K562 (cell line): ENCODE data around the gene ADAT2. TPM values are rescaled to one million over a fixed set of nuclear protein-coding genes. Genes with fewer than 3 reads are reported as not detected.
A peak's percentile ranks its signal among the peaks of the same experiment; 100 is the strongest.

Source experiments
- ATAC-seq: fragments of 200-7000 bp; cut with Tn5 transposase; 3 replicates; pipeline ENCODE4 v1.9.1; 2020; ENCODE audit warnings: moderate library complexity
- BruUV-seq: library from RNA; stranded (reverse); fragments of 400-500 nt; replicated peaks from 2 replicates; lab custom pipeline; 2021; lab: Mats Ljungman, UMichigan
- CTCF ChIA-PET: fragments of 300-600 bp; formaldehyde crosslinking; extraction: SDS; loops from one replicate; lab custom pipeline; 2021; ENCODE audit warnings: low intra/inter-chr PET ratio; lab: Yijun Ruan, JAX
- POLR2A ChIA-PET: fragments of 300-600, 350-650 bp; sonication (Branson Sonifier 250); formaldehyde crosslinking; extraction: SDS; loops from one replicate; lab custom pipeline; 2021; ENCODE audit warnings: antibody characterized with exemption, inconsistent platforms; lab: Yijun Ruan, JAX
- DNase-seq, 4 experiments: peaks; one replicate each; pipeline versions ENCODE4 v3.0.0 to v3.0.0-alpha.2; 2011 to 2018; ENCODE audit warnings: low spot score in 3 of 4, mixed read lengths in 3 of 4; ENCODE audit errors: extremely low read depth in 1 of 4
- FAIRE-seq: peaks from 2 replicates; lab custom pipeline; 2011; peaks lifted over from hg19 to GRCh38; lab: Jason Lieb, UNC
- H2AFZ ChIP-seq: 2 replicates; pipeline ENCODE4 v1.6.0; 2011; ENCODE audit warnings: low read depth, low read length, control low read depth, inconsistent platforms
- H3K27ac ChIP-seq: fragments of 200-600 bp; 3 replicates; pipeline ENCODE4 v1.8.0; 2011; ENCODE audit warnings: low read depth, mild to moderate bottlenecking, control low read depth, inconsistent platforms, low read length, moderate library complexity, mixed read lengths; ENCODE audit errors: extremely low read depth
- H3K27me3 ChIP-seq, 2 experiments: fragments of 300-600 bp in 1 of 2; 2 replicates in 1 of 2; 3 replicates in 1 of 2; pipeline versions ENCODE4 v1.6.0 to v1.8.0; 2011; ENCODE audit warnings: inconsistent platforms in 2 of 2, low read length in 2 of 2, mild to moderate bottlenecking in 1 of 2, mixed read lengths in 1 of 2, moderate library complexity in 1 of 2; ENCODE audit not compliant: control insufficient read depth in 2 of 2, insufficient read depth in 2 of 2
- H3K36me3 ChIP-seq: fragments of 300-600 bp; 3 replicates; pipeline ENCODE4 v1.8.0; 2011; ENCODE audit warnings: mild to moderate bottlenecking, low read length, inconsistent platforms; ENCODE audit not compliant: control insufficient read depth, insufficient read depth
- H3K4me1 ChIP-seq, 2 experiments: fragments of 200-600 bp in 1 of 2; replicated peaks in 1 of 2; 2 replicates in 1 of 2; 3 replicates in 1 of 2; pipeline versions ENCODE4 v1.5.1 to v1.8.0; 2011; ENCODE audit warnings: inconsistent platforms in 2 of 2, low read length in 2 of 2, mild to moderate bottlenecking in 1 of 2, mixed read lengths in 1 of 2, moderate library complexity in 1 of 2; ENCODE audit not compliant: control insufficient read depth in 2 of 2, insufficient read depth in 2 of 2
- H3K4me2 ChIP-seq: 2 replicates; pipeline ENCODE4 v1.6.1; 2011; ENCODE audit warnings: low read length, control low read depth, inconsistent platforms, mixed read lengths; ENCODE audit not compliant: insufficient read depth
- H3K4me3 ChIP-seq: fragments of 200-600 bp; sonication (generic), shearing (Covaris generic); 2 replicates; pipeline ENCODE4 v1.5.1; 2016; ENCODE audit warnings: control low read depth, inconsistent platforms
- H3K79me2 ChIP-seq: fragments of 200-600 bp; 3 replicates; pipeline ENCODE4 v1.8.0; 2011; ENCODE audit warnings: low read length, inconsistent platforms; ENCODE audit not compliant: control insufficient read depth, insufficient read depth
- H3K9ac ChIP-seq, 2 experiments: 2 replicates each; pipeline versions ENCODE4 v1.6.0 to v1.6.1; 2011; ENCODE audit warnings: low read depth in 2 of 2, low read length in 2 of 2, control low read depth in 1 of 2, inconsistent platforms in 1 of 2, mild to moderate bottlenecking in 1 of 2, mixed read lengths in 1 of 2; ENCODE audit not compliant: insufficient read depth in 1 of 2
- H3K9me1 ChIP-seq: one replicate; pipeline ENCODE4 v1.6.0; 2011; ENCODE audit warnings: inconsistent platforms, mild to moderate bottlenecking, low read length, moderate library complexity; ENCODE audit not compliant: control insufficient read depth, insufficient read depth
- H3K9me3 ChIP-seq: replicated peaks from 2 replicates; pipeline ENCODE4 v1.5.1; 2011; ENCODE audit warnings: low read depth, low read length, inconsistent platforms; ENCODE audit not compliant: control insufficient read depth, insufficient read depth
- H4K20me1 ChIP-seq: replicated peaks from 2 replicates; pipeline ENCODE4 v1.6.1; 2011; ENCODE audit warnings: low read length, inconsistent platforms, mixed read lengths; ENCODE audit not compliant: control insufficient read depth, insufficient read depth
- C11orf30 ChIP-seq: fragments of 450-650 bp; IDR thresholded peaks from 2 replicates; pipeline ENCODE4 v1.6.1; 2016; ENCODE audit warnings: low read depth, mild to moderate bottlenecking
- CREM ChIP-seq: IDR thresholded peaks from 2 replicates; pipeline ENCODE4 v1.6.1; 2014; ENCODE audit warnings: antibody characterized with exemption, low read depth
- DACH1 ChIP-seq: fragments of 450-650 bp; IDR thresholded peaks from 2 replicates; pipeline ENCODE4 v1.6.1; 2018; ENCODE audit not compliant: partially characterized antibody
- FOXA1 ChIP-seq: fragments of 450-650 bp; IDR thresholded peaks from 2 replicates; pipeline ENCODE4 v1.6.1; 2016; ENCODE audit warnings: mild to moderate bottlenecking, borderline replicate concordance
- FOXK1 ChIP-seq: sonication (generic); formaldehyde crosslinking; IDR thresholded peaks from 2 replicates; pipeline ENCODE4 v1.8.0; 2022; ENCODE audit warnings: missing genetic modification reagents, mild to moderate bottlenecking, borderline replicate concordance
- FOXP1 ChIP-seq: sonication (generic); formaldehyde crosslinking; IDR thresholded peaks from 2 replicates; pipeline ENCODE4 v1.8.0; 2022; ENCODE audit warnings: mild to moderate bottlenecking, missing genetic modification reagents
- GTF2F1 ChIP-seq: IDR thresholded peaks from 2 replicates; pipeline ENCODE4 v1.6.1; 2011; ENCODE audit warnings: low read depth, low read length, improper control_type of control experiment
- HMG20B ChIP-seq: fragments of 250-450 bp; sonication (Bioruptor Pico); IDR thresholded peaks from 2 replicates; pipeline ENCODE4 v1.5.0; 2021; ENCODE audit warnings: mild to moderate bottlenecking
- MAFG ChIP-seq: fragments of 450-650 bp; conservative IDR thresholded peaks from 2 replicates; pipeline ENCODE4 v1.6.1; 2016; ENCODE audit warnings: missing genetic modification characterization, missing compliant biosample characterization
- MAFK ChIP-seq: IDR thresholded peaks from 2 replicates; pipeline ENCODE4 v1.6.1; 2011; ENCODE audit warnings: low read length, improper control_type of control experiment
- MAZ ChIP-seq, 2 experiments: fragments of 450-650 bp in 1 of 2; sonication (generic) in 1 of 2; formaldehyde crosslinking; IDR thresholded peaks in 1 of 2; conservative IDR thresholded peaks in 1 of 2; 2 replicates each; pipeline versions ENCODE4 v1.4.0 to v1.5.0; 2020; ENCODE audit warnings: mild to moderate bottlenecking in 1 of 2, missing genetic modification reagents in 1 of 2
- PHTF2 ChIP-seq: fragments of 250-450 bp; sonication (Bioruptor Pico); IDR thresholded peaks from 2 replicates; pipeline ENCODE4 v1.5.0; 2021; ENCODE audit warnings: mild to moderate bottlenecking
- PTTG1 ChIP-seq: fragments of 450-650 bp; IDR thresholded peaks from 2 replicates; pipeline ENCODE4 v1.6.1; 2016; ENCODE audit warnings: low read depth, mild to moderate bottlenecking, missing genetic modification characterization, missing compliant biosample characterization
- SETDB1 ChIP-seq: IDR thresholded peaks from one replicate; pipeline ENCODE4 v1.6.1; 2012; ENCODE audit warnings: low read length, control low read depth, inconsistent platforms
- SREBF1 ChIP-seq: fragments of 150-350 bp; IDR thresholded peaks from 2 replicates; pipeline ENCODE4 v1.6.1; 2014; ENCODE audit warnings: antibody characterized with exemption, low read depth, low read length, borderline replicate concordance
- ZFX ChIP-seq: sonication (generic); formaldehyde crosslinking; IDR thresholded peaks from 2 replicates; pipeline ENCODE4 v1.8.0; 2022; ENCODE audit warnings: mild to moderate bottlenecking, missing genetic modification reagents, moderate library complexity
- WGBS: fragments of 100-300 bp; shearing (Covaris generic); methylation state at CpG from one replicate; pipeline ENCODE4 v1.1.6; 2016; ENCODE audit warnings: low coverage, mixed read lengths; ENCODE audit not compliant: insufficient coverage; ENCODE audit errors: missing lambda C conversion rate; 5-methylcytosine and 5-hydroxymethylcytosine counted together
- in situ Hi-C: fragments of 300-500 bp; cut with MboI; formaldehyde crosslinking; loops from 4 replicates; pipeline ENCODE4 v1.15.0; 2018; ENCODE audit warnings: inconsistent platforms, mixed read lengths
- intact Hi-C: fragments of 100-400 bp; cut with micrococcal nuclease; formaldehyde crosslinking; loops from 2 replicates; pipeline ENCODE4 v1.14.2; 2022
- polyA plus RNA-seq, 8 experiments: library from polyadenylated mRNA; depleted of rRNA in 4 of 8; stranded (reverse) in 5 of 8; unstranded in 3 of 8; fragments of >200 nt; fragmentation: Nextera tagmentation in 2 of 8; fragmentation: Illumina TruSeq in 1 of 8; extraction: Ambion mirVana in 2 of 8; extraction: Trizol in 1 of 8; gene quantifications; 2 replicates each; pipeline versions ENCODE4 v1.2.1 to v1.2.3, GENCODE V29; 2011 to 2014; ENCODE audit warnings: inconsistent platforms in 1 of 8, missing spikeins in 1 of 8
- total RNA-seq, 7 experiments: library from RNA; depleted of rRNA in 6 of 7; stranded (reverse); fragments of >200 nt in 6 of 7; fragmentation: Illumina TruSeq in 2 of 7; extraction: Trizol in 2 of 7; gene quantifications; 2 replicates each; pipeline versions ENCODE4 v1.2.1 to v1.2.3, GENCODE V29; 2011 to 2021; ENCODE audit warnings: low replicate concordance in 1 of 7
- TF ChIP-seq, protein P1 (sequence below): fragments of 250-450 bp; sonication (Bioruptor Pico); IDR thresholded peaks from 2 replicates; pipeline ENCODE4 v1.8.0; 2022; ENCODE audit warnings: moderate library complexity, mild to moderate bottlenecking, inconsistent platforms
- TF ChIP-seq, protein P2 (sequence below): sonication (generic); formaldehyde crosslinking; IDR thresholded peaks from 2 replicates; pipeline ENCODE4 v1.8.1; 2023; ENCODE audit warnings: mild to moderate bottlenecking, missing genetic modification reagents

ADAT2 gene
- total and polyA plus RNA-seq, 9 of the 15 experiments (the other 6 are each of a cell fraction or from before 2014, with no cell fraction given) = 13.0 to 62.5 (median 31.7) TPM

DNA sequence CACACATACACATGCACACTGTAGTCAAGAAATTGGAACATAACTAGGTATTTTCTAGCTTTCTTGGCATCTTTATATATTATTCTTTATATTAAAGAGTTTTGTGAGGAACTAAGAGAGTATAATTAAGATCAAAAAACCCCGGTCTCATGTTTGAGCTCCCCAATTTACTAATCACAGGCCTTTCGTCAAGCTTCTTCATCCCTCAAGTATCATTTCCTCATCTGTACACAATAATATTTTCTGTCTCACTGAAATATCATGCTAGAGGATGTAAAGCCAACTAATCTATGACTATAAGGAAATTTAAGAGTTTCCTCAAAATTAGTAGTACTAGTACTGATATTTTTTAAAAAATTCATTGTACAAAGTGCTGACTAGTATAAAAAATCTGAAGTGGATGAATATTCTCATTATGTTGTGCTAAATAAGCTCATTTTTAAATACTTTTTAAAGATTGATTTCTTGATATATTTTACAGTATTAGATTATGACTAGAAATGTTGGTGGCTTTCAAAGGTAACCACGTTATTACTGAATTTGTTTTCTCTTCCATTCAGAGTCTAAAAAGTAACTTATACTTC lies 28.1 kb upstream of the ADAT2 start:
- no peak for FAIRE-seq
- H3K9me1 ChIP-seq = no peaks in the 10 kb centered on the region
- no peaks in the 10 kb centered on the region for H3K27me3 ChIP-seq
- H3K4me2 ChIP-seq = no peak overlapping the region
- no peak overlapping the region for H2AFZ ChIP-seq
- peaks cover 5% of the 10 kb centered on the region; the same call in 1 of the 3 replicates for H3K36me3 ChIP-seq
- no peak overlapping the region for H3K27ac ChIP-seq
- in situ Hi-C loops = no loop called here
- no peak for ATAC-seq
- ChIA-PET POLR2A (no interaction called here), CTCF (no interaction called here)
- BruUV-seq = no TSS peak
- WGBS = 83% methylated on average over 3 of the region's 3 CpGs
- intact Hi-C loops = no loop called here
- DNase-seq = no peak
- no peak overlapping the region for H3K4me3 ChIP-seq
- no peaks in the 10 kb centered on the region for H3K9me3 ChIP-seq
- no peak overlapping the region for H3K9ac ChIP-seq
- H3K79me2 ChIP-seq = no peaks in the 10 kb centered on the region
- no peaks in the 10 kb centered on the region for H4K20me1 ChIP-seq
- H3K4me1 ChIP-seq = no peaks in the 10 kb centered on the region
- TF ChIP-seq FOXK1 (CRISPR knock-in tag) = no peak
- TF ChIP-seq ZFX (CRISPR knock-in tag) = no peak
- TF ChIP-seq PTTG1 = no peak
- TF ChIP-seq, protein P1, sequence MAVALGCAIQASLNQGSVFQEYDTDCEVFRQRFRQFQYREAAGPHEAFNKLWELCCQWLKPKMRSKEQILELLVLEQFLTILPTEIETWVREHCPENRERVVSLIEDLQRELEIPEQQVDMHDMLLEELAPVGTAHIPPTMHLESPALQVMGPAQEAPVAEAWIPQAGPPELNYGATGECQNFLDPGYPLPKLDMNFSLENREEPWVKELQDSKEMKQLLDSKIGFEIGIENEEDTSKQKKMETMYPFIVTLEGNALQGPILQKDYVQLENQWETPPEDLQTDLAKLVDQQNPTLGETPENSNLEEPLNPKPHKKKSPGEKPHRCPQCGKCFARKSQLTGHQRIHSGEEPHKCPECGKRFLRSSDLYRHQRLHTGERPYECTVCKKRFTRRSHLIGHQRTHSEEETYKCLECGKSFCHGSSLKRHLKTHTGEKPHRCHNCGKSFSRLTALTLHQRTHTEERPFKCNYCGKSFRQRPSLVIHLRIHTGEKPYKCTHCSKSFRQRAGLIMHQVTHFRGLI = no peak
- TF ChIP-seq DACH1 = no peak
- TF ChIP-seq HMG20B (CRISPR knock-in tag) = no peak
- no peak for TF ChIP-seq PHTF2
- no peak for TF ChIP-seq GTF2F1
- TF ChIP-seq MAFK = peak; percentile 79
- TF ChIP-seq SETDB1 = no peak
- TF ChIP-seq C11orf30 = peak; percentile 76; the same call in 1 of the 2 replicates
- peak; percentile 70 for TF ChIP-seq MAFG
- no peak for TF ChIP-seq MAZ (CRISPR knock-in tag; conservative IDR thresholded peaks at IDR 0.05 in 1 of 2, IDR thresholded peaks at IDR 0.05 in 1 of 2)
- no peak for TF ChIP-seq FOXA1
- TF ChIP-seq, protein P2, sequence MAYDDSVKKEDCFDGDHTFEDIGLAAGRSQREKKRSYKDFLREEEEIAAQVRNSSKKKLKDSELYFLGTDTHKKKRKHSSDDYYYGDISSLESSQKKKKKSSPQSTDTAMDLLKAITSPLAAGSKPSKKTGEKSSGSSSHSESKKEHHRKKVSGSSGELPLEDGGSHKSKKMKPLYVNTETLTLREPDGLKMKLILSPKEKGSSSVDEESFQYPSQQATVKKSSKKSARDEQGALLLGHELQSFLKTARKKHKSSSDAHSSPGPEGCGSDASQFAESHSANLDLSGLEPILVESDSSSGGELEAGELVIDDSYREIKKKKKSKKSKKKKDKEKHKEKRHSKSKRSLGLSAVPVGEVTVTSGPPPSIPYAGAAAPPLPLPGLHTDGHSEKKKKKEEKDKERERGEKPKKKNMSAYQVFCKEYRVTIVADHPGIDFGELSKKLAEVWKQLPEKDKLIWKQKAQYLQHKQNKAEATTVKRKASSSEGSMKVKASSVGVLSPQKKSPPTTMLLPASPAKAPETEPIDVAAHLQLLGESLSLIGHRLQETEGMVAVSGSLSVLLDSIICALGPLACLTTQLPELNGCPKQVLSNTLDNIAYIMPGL (CRISPR knock-in tag) = no peak
- TF ChIP-seq SREBF1 = no peak
- no peak for TF ChIP-seq FOXP1 (CRISPR knock-in tag)
- TF ChIP-seq CREM = no peak
